ENCODE results near the gene MARCHF10. TPM values are rescaled to one million over a fixed set of nuclear protein-coding genes. Genes with fewer than 3 reads are reported as not detected.
"Not testable (repeated sequence)": the region's sequence is repeated elsewhere in the genome, so short reads cannot be mapped to it uniquely, and the experiment has no call there.

MARCHF10 gene
- total and polyA plus RNA-seq, 2 experiments from 2014 or later: 1.8 to 2.1 TPM

DNA sequence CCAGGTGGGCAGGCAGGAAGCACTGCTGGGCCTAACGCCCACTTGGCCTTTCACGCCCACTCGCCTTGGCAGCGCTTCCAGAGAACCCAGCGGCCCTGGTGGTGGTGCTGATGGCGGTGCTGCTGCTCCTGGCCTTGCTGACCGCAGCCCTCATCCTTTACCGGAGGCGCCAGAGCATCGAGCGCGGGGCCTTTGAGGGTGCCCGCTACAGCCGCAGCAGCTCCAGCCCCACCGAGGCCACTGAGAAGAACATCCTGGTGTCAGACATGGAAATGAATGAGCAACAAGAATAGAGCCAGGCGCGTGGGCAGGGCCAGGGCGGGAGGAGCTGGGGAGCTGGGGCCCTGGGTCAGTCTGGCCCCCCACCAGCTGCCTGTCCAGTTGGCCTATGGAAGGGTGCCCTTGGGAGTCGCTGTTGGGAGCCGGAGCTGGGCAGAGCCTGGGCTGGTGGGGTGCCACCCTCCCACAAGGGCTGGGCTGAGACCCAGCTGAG lies 115.9 kb downstream of the MARCHF10 start:
- no peaks in the 10 kb centered on the region for H4K20me1 ChIP-seq (ENCODE audit: insufficient read depth)
- in situ Hi-C loops (cut with MboI): no loop called here
- no peak for DNase-seq
- H3K4me1 ChIP-seq (ENCODE audit: insufficient read depth): peaks cover 13% of the 10 kb centered on the region
- no peak overlapping the region for H3K4me3 ChIP-seq
- 0 out of 2 replicates have a peak, but pooled peaks cover 1% of the 10 kb centered on the region for H3K79me2 ChIP-seq (ENCODE audit: insufficient read depth)
- no peaks in the 10 kb centered on the region for H3K9me2 ChIP-seq (ENCODE audit: insufficient read depth)
- H3K36me3 ChIP-seq (ENCODE audit: low read depth): peaks cover 9% of the 10 kb centered on the region; the same call in 1 of the 2 replicates
- no peak overlapping the region for H3K4me2 ChIP-seq (ENCODE audit: unreplicated experiment)
- H3K27me3 ChIP-seq (replicated peaks; ENCODE audit: insufficient read depth): no peaks in the 10 kb centered on the region
- H3K9ac ChIP-seq: no peak overlapping the region
- TF ChIP-seq EZH2 (IDR thresholded peaks at IDR 0.05; ENCODE audit: insufficient read depth, poor library complexity, severe bottlenecking) (no peak), EZH2phosphoT487 (IDR thresholded peaks at IDR 0.05; ENCODE audit: insufficient read depth, low read depth) (no peak)
- H2AFZ ChIP-seq: no peak overlapping the region
- 92 to 93% methylated on average over 17 to 20 of the region's 20 CpGs for WGBS, 2 experiments (ENCODE audit: low coverage in 1 of 2, low lambda C conversion rate in 2 of 2, missing lambda C conversion rate in 2 of 2)
- no peak overlapping the region for H3K27ac ChIP-seq
- H3K9me3 ChIP-seq (ENCODE audit: low read depth): no peaks in the 10 kb centered on the region
- peaks cover 30% of the 10 kb centered on the region for H3F3A ChIP-seq (ENCODE audit: insufficient read depth)

DNA sequence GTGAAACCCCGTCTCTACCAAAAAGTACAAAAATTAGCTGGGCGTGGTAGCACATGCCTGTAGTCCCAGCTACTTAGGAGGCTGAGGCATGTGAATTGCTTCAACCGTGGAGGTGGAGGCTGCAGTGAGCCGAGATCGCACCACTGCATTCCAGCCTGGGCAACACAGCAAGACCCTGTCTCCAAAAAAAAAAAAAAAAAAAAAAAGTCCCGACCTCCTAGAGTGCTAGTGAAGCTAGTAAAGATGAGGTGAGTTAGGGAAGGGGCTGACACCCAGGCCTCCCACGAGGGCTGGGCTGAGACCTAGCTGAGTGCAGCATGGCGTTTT lies 116.6 kb downstream of the MARCHF10 start:
- H2AFZ ChIP-seq; H3K4me3 ChIP-seq; in situ Hi-C loops (cut with MboI); H3K9ac ChIP-seq; H3K4me2 ChIP-seq (ENCODE audit: unreplicated experiment); H4K20me1 ChIP-seq (ENCODE audit: insufficient read depth); H3K27ac ChIP-seq; H3K9me3 ChIP-seq (ENCODE audit: low read depth); H3K79me2 ChIP-seq (ENCODE audit: insufficient read depth); H3K9me2 ChIP-seq (ENCODE audit: insufficient read depth); DNase-seq; H3K27me3 ChIP-seq (replicated peaks; ENCODE audit: insufficient read depth): not testable (repeated sequence)
- WGBS, 2 experiments (ENCODE audit: low coverage in 1 of 2, low lambda C conversion rate in 2 of 2, missing lambda C conversion rate in 2 of 2): 89 to 95% methylated on average over 7 to 8 of the region's 8 CpGs
- H3K36me3 ChIP-seq (ENCODE audit: low read depth): peaks cover 15% of the 10 kb centered on the region
- peaks cover 35% of the 10 kb centered on the region for H3F3A ChIP-seq (ENCODE audit: insufficient read depth)
- H3K4me1 ChIP-seq (ENCODE audit: insufficient read depth): peaks cover 11% of the 10 kb centered on the region

DNA sequence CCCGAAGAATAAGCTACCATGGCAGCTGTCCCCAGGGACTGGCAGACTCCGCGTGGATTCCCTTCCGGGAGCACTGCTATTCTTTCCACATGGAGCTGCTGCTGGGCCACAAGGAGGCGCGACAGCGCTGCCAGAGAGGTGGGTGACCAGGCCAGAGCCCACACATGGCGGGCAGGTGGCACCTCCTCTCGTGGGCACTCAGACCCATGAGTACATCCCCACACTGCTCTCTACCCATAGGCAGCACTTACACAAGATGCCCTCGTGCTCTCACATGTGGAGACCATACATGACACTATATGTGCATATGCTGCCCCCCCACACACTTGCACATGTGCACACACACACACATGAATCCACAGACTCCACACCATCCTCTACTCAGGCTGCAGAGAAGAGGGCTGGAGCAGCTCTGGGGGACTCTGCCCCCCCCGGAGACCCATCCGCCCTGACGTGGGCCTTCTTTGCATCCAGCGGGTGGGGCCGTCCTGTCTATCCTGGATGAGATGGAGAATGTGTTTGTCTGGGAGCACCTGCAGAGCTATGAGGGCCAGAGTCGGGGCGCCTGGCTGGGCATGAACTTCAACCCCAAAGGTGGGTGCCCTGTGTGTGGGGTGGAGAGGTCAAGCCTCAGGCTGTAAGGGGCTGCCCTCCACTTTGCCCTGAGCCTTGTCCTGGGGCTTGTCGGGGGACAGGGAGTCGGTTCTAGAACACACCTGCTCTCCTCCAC lies 117.8 kb downstream of the MARCHF10 start:
- DNase-seq: no peak
- in situ Hi-C loops (cut with MboI): no loop called here
- H3K4me3 ChIP-seq: no peak overlapping the region
- no peaks in the 10 kb centered on the region for H4K20me1 ChIP-seq (ENCODE audit: insufficient read depth)
- H3K4me2 ChIP-seq (ENCODE audit: unreplicated experiment): no peak overlapping the region
- H3K9ac ChIP-seq: no peak overlapping the region
- no peaks in the 10 kb centered on the region for H3K9me2 ChIP-seq (ENCODE audit: insufficient read depth)
- no peaks in the 10 kb centered on the region for H3K9me3 ChIP-seq (ENCODE audit: low read depth)
- no peak overlapping the region for H2AFZ ChIP-seq
- WGBS, 2 experiments (ENCODE audit: low coverage in 1 of 2, low lambda C conversion rate in 2 of 2, missing lambda C conversion rate in 2 of 2): 86 to 88% methylated on average over 18 to 19 of the region's 19 CpGs
- peaks cover 9% of the 10 kb centered on the region; the same call in 1 of the 2 replicates for H3K79me2 ChIP-seq (ENCODE audit: insufficient read depth)
- no peak overlapping the region for H3K27ac ChIP-seq
- H3K36me3 ChIP-seq (ENCODE audit: low read depth): peaks cover 24% of the 10 kb centered on the region
- H3K4me1 ChIP-seq (ENCODE audit: insufficient read depth): 0 out of 2 replicates have a peak, but pooled peaks cover 4% of the 10 kb centered on the region
- peaks cover 38% of the 10 kb centered on the region; the same call in 1 of the 2 replicates for H3F3A ChIP-seq (ENCODE audit: insufficient read depth)
- no peak for TF ChIP-seq EZH2 (IDR thresholded peaks at IDR 0.05; ENCODE audit: insufficient read depth, poor library complexity, severe bottlenecking)
- TF ChIP-seq EZH2phosphoT487 (IDR thresholded peaks at IDR 0.05; ENCODE audit: insufficient read depth, low read depth): no peak
- H3K27me3 ChIP-seq (replicated peaks; ENCODE audit: insufficient read depth): no peaks in the 10 kb centered on the region

DNA sequence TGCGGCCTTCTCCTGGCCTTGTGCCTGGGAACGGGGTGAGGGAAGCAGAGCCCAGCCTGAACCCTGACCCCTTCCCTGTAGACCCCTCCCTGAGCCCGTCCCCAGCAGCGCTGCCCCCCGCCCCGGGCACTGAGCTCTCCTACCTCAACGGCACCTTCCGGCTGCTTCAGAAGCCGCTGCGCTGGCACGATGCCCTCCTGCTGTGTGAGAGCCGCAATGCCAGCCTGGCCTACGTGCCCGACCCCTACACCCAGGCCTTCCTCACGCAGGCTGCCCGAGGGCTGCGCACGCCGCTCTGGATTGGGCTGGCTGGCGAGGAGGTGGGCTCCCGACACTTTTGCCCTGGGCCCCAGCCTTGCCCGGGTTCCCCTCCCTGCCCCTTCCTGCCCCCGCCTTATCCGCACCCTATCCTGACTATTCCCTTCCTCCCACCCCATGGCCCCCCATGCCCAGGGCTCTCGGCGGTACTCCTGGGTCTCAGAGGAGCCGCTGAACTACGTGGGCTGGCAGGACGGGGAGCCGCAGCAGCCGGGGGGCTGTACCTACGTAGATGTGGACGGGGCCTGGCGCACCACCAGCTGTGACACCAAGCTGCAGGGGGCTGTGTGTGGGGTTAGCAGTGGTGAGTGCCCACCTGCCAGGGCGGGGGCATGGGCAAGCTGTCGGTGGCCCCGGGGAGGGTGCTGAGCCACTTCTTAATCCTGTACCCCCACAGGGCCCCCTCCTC lies 118.5 kb downstream of the MARCHF10 start:
- in situ Hi-C loops (cut with MboI): no loop called here
- Histone ChIP-seq H3K4me1 (ENCODE audit: insufficient read depth) (0 out of 2 replicates have a peak, but pooled peaks cover 4% of the 10 kb centered on the region), H3F3A (ENCODE audit: insufficient read depth) (peaks cover 34% of the 10 kb centered on the region; the same call in 1 of the 2 replicates), H3K9me2 (ENCODE audit: insufficient read depth) (no peaks in the 10 kb centered on the region), H3K27me3 (replicated peaks; ENCODE audit: insufficient read depth) (no peaks in the 10 kb centered on the region), H4K20me1 (ENCODE audit: insufficient read depth) (no peaks in the 10 kb centered on the region), H3K36me3 (ENCODE audit: low read depth) (peaks cover 28% of the 10 kb centered on the region), H3K9me3 (ENCODE audit: low read depth) (no peaks in the 10 kb centered on the region), H3K9ac (no peak overlapping the region), H3K4me3 (no peak overlapping the region), H2AFZ (no peak overlapping the region), H3K4me2 (ENCODE audit: unreplicated experiment) (no peak overlapping the region), H3K79me2 (ENCODE audit: insufficient read depth) (peaks cover 9% of the 10 kb centered on the region; the same call in 1 of the 2 replicates), H3K27ac (no peak overlapping the region)
- DNase-seq: no peak
- 86 to 91% methylated on average over 26 to 35 of the region's 37 CpGs for WGBS, 2 experiments (ENCODE audit: low coverage in 1 of 2, low lambda C conversion rate in 2 of 2, missing lambda C conversion rate in 2 of 2)
- no peak for TF ChIP-seq EZH2phosphoT487 (IDR thresholded peaks at IDR 0.05; ENCODE audit: insufficient read depth, low read depth)
- TF ChIP-seq EZH2 (IDR thresholded peaks at IDR 0.05; ENCODE audit: insufficient read depth, poor library complexity, severe bottlenecking): no peak
